GM13976 (cell line): ENCODE measurements around the gene LIN7A.

ENCODE experiments used
- DNase-seq: peaks from one replicate; pipeline ENCODE4 v3.0.0; 2012; ENCODE audit warnings: low spot score
- in situ Hi-C: fragments of 300-500 bp; cut with MboI; formaldehyde crosslinking; loops from one replicate; pipeline ENCODE4 v1.12.0; 2022; ENCODE audit warnings: low sequenced_read_pairs, mixed read lengths, inconsistent platforms; ENCODE audit not compliant: unreplicated experiment
- TF ChIP-seq, protein P1 (sequence below): IDR thresholded peaks from 2 replicates; pipeline ENCODE4 v1.5.1; 2012; ENCODE audit warnings: borderline replicate concordance, mild to moderate bottlenecking; ENCODE audit not compliant: insufficient read depth; ENCODE audit errors: extremely low read depth, missing control alignments, control extremely low read depth

LIN7A gene

GRCh38 chr12:80813820-80814219, 123.9 kb downstream of the LIN7A start:
- TF ChIP-seq, protein P1, sequence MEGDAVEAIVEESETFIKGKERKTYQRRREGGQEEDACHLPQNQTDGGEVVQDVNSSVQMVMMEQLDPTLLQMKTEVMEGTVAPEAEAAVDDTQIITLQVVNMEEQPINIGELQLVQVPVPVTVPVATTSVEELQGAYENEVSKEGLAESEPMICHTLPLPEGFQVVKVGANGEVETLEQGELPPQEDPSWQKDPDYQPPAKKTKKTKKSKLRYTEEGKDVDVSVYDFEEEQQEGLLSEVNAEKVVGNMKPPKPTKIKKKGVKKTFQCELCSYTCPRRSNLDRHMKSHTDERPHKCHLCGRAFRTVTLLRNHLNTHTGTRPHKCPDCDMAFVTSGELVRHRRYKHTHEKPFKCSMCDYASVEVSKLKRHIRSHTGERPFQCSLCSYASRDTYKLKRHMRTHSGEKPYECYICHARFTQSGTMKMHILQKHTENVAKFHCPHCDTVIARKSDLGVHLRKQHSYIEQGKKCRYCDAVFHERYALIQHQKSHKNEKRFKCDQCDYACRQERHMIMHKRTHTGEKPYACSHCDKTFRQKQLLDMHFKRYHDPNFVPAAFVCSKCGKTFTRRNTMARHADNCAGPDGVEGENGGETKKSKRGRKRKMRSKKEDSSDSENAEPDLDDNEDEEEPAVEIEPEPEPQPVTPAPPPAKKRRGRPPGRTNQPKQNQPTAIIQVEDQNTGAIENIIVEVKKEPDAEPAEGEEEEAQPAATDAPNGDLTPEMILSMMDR = no peak

DNA sequence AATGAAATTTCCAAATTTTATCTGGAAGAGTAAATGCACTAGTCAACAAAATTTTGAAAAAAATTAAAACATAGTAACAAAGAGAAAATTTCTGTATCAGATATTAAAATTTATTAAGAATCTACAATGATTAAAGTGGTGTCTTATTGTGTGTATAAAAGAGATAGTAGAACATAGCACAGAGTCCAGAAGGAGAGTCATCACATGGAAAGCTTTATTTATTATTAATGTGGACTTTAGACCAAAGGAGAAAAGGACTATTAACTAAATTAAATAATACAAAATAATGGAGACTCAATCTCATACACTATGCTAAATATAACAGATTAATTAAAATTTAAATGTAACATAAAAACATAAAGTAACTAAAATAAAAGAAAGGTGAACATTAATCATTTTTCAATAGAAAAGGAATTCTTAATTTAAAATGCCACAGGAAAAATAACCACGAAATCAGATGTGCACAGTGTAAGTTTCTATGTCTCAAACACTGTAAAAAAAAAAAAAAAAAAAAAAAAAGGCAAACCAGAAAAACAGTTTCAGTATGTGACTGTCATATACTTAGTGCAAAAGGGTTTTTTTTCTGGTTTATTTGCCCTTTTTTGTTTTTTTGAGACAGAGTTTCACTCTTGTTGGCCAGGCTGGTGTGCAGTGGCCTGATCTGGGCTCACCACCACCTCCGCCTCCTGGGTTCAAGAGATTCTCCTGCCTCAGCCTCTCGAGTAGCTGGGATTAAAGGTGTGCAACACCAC, 125.6 kb downstream of the LIN7A start:
- TF ChIP-seq, protein P1 = no peak
- in situ Hi-C loops = no loop called here
- DNase-seq = no peak

More at GRCh38 chr12:80813820-80814219, 123.9 kb downstream of the LIN7A start:
- no peak for DNase-seq
- in situ Hi-C loops = no loop called here

GRCh38 chr12:80810874-80811273, 126.9 kb downstream of the LIN7A start:
- no peak for DNase-seq
- in situ Hi-C loops = no loop called here
- TF ChIP-seq, protein P1 = no peak

DNA sequence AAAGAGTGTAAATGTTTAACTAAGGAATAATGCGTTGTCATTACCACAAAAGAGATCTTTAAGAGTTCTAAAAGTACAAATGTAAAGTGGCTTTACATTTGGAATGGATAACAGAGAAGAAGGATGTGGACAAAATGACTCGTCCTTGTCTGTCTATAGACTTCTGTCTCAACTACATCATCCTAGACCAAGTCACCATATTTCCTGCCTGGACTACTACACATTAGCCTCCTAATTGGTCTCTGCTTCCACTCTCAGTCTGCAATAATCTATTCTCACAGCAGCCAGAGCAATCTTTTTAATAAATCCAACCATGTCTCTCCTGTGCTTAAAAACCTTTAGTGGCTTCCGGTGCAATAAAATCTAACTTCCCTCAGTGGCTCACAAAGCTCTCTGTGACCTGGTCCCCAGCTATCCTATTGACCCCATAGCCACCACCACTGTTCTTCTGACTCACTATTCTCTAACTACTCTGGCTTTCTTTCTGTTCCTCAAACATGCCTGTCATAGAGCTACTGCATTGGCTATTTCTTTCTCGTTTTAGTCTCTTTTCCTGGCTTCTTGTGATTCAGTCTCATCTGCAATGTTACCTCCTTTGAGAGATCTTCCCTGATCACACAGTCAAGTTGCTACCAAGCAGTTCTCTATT, 130.0 kb downstream of the LIN7A start:
- in situ Hi-C loops = no loop called here
- TF ChIP-seq, protein P1 = no peak
- peak; percentile 45 for DNase-seq

- TF ChIP-seq, protein P1 = no peak
- in situ Hi-C loops = no loop called here
- no peak for DNase-seq
These were observed 132.6 kb downstream of the LIN7A start for GRCh38 chr12:80805106-80805505.

DNA sequence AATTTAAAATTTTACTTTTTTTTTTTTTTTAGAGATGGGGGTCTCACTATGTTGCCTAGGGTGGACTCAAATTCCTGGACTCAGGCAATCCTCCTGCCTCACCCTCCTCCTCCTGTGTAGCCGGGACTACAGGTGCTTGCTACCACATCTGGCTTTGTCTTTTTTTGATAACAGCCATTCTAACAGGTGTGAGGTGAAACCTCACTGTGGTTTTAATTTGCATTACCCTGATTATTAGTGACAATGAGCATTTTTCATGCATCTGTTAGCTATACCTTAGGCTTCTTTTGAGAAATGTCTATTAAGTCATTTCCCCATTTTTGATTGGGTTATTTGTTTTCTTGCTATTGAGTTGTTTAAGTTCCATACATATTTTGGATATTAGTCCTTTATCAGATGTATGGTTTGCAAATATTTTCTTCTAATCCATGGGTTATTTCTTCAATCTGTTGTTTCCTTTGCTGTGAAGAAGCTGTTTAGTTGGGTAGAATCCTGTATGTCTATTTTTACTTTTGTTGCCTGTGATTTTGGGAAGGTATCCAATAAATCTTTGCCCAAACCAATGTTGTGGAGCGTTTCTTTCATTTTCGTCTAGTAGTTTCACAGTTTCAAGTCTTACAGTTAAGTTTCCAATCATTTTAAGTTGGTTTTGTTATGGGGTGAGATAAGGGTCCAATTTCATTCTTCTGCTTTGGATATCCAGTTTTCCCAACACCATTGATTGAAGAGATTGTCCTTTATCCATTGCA, 134.9 kb downstream of the LIN7A start:
- in situ Hi-C loops = no loop called here
- no peak for DNase-seq
- TF ChIP-seq, protein P1 = no peak
